Measurements from ENCODE around the gene SLC25A51.

SLC25A51 gene

GRCh38 chr9:37909326-37909725 is 5.4 kb upstream of the SLC25A51 start:
- TF ChIP-seq CTCF (IDR thresholded peaks at IDR 0.05; ENCODE audit: borderline replicate concordance, insufficient read depth, low read depth, low read length) = no peak
- no peak overlapping the region for H3K4me3 ChIP-seq (ENCODE audit: low read depth, low read length)

GRCh38 chr9:37908698-37909186 is 4.8 kb upstream of the SLC25A51 start:
- no peak overlapping the region for H3K4me3 ChIP-seq (ENCODE audit: low read depth, low read length)
- no peak for TF ChIP-seq CTCF (IDR thresholded peaks at IDR 0.05; ENCODE audit: borderline replicate concordance, insufficient read depth, low read depth, low read length)

GRCh38 chr9:37908283-37908682 is 4.4 kb upstream of the SLC25A51 start:
- TF ChIP-seq CTCF (IDR thresholded peaks at IDR 0.05; ENCODE audit: borderline replicate concordance, insufficient read depth, low read depth, low read length) = no peak
- H3K4me3 ChIP-seq (ENCODE audit: low read depth, low read length) = no peak overlapping the region

GRCh38 chr9:37906312-37907239 is 2.6 kb upstream of the SLC25A51 start:
- H3K4me3 ChIP-seq (ENCODE audit: low read depth, low read length) = no peak overlapping the region
- no peak for TF ChIP-seq CTCF (IDR thresholded peaks at IDR 0.05; ENCODE audit: borderline replicate concordance, insufficient read depth, low read depth, low read length)

GRCh38 chr9:37905776-37906175 is 1.8 kb upstream of the SLC25A51 start:
- no peak for TF ChIP-seq CTCF (IDR thresholded peaks at IDR 0.05; ENCODE audit: borderline replicate concordance, insufficient read depth, low read depth, low read length)
- no peak overlapping the region for H3K4me3 ChIP-seq (ENCODE audit: low read depth, low read length)

- H3K4me3 ChIP-seq (ENCODE audit: low read depth, low read length) = no peak overlapping the region
- no peak for TF ChIP-seq CTCF (IDR thresholded peaks at IDR 0.05; ENCODE audit: borderline replicate concordance, insufficient read depth, low read depth, low read length)
These were observed 1.2 kb upstream of the SLC25A51 start for GRCh38 chr9:37905131-37905505.

All from GM12875 (cell line).